ENCODE data around the gene HCFC1R1.

HCFC1R1 gene

GRCh38 chr16:2974319-2975056 is 49.3 kb downstream of the HCFC1R1 start:
- no peaks in the 10 kb centered on the region for H3K9me3 ChIP-seq (ENCODE audit: insufficient read depth, low read length, severe bottlenecking)
- H2AFZ ChIP-seq (ENCODE audit: low read depth, low read length), result no peak overlapping the region
- ATAC-seq (ENCODE audit: insufficient read depth, low read depth) (no peak), DNase-seq (no peak)
- H3K27ac ChIP-seq (ENCODE audit: low read length), result no peak overlapping the region
- peaks cover 87% of the 10 kb centered on the region for H3K36me3 ChIP-seq (ENCODE audit: insufficient read depth, low read length)
- H3K4me3 ChIP-seq (ENCODE audit: low read depth in 1 of 2, low read length in 2 of 2), result no peak overlapping the region
- H3K27me3 ChIP-seq (ENCODE audit: insufficient read depth, low read length, poor library complexity), result no peaks in the 10 kb centered on the region
- H3K4me2 ChIP-seq (ENCODE audit: insufficient read depth, low read length), result peak overlapping the region; percentile 16; the same call in 1 of the 2 replicates
- TF ChIP-seq EZH2 (IDR thresholded peaks at IDR 0.05; ENCODE audit: borderline replicate concordance, low read depth, low read length, severe bottlenecking) (no peak), CTCF (IDR thresholded peaks at IDR 0.05; ENCODE audit: borderline replicate concordance, extremely low read depth, low read length, poor library complexity, severe bottlenecking) (no peak)
- H4K20me1 ChIP-seq (ENCODE audit: insufficient read depth, low read length), result peaks cover 83% of the 10 kb centered on the region
- peaks cover 83% of the 10 kb centered on the region for H3K79me2 ChIP-seq (ENCODE audit: insufficient read depth, low read length)
- H3K4me1 ChIP-seq (ENCODE audit: insufficient read depth, low read length), result peaks cover 75% of the 10 kb centered on the region
- H3K9ac ChIP-seq (ENCODE audit: low read depth, low read length), result no peak overlapping the region

GRCh38 chr16:2973605-2974318 is 50.0 kb downstream of the HCFC1R1 start:
- Histone ChIP-seq H3K9ac (ENCODE audit: low read depth, low read length) (no peak overlapping the region), H3K36me3 (ENCODE audit: insufficient read depth, low read length) (peaks cover 81% of the 10 kb centered on the region), H3K27ac (ENCODE audit: low read length) (no peak overlapping the region), H3K27me3 (ENCODE audit: insufficient read depth, low read length, poor library complexity) (no peaks in the 10 kb centered on the region), H2AFZ (ENCODE audit: low read depth, low read length) (no peak overlapping the region), H3K79me2 (ENCODE audit: insufficient read depth, low read length) (peaks cover 80% of the 10 kb centered on the region), H3K9me3 (ENCODE audit: insufficient read depth, low read length, severe bottlenecking) (no peaks in the 10 kb centered on the region), H3K4me3 (ENCODE audit: low read depth in 1 of 2, low read length in 2 of 2) (no peak overlapping the region), H3K4me1 (ENCODE audit: insufficient read depth, low read length) (peaks cover 70% of the 10 kb centered on the region), H3K4me2 (ENCODE audit: insufficient read depth, low read length) (peak overlapping the region; percentile 13; the same call in 1 of the 2 replicates), H4K20me1 (ENCODE audit: insufficient read depth, low read length) (peaks cover 79% of the 10 kb centered on the region)
- ATAC-seq (ENCODE audit: insufficient read depth, low read depth) (no peak), DNase-seq (no peak)
- no peak for TF ChIP-seq CTCF (IDR thresholded peaks at IDR 0.05; ENCODE audit: borderline replicate concordance, extremely low read depth, low read length, poor library complexity, severe bottlenecking)
- no peak for TF ChIP-seq EZH2 (IDR thresholded peaks at IDR 0.05; ENCODE audit: borderline replicate concordance, low read depth, low read length, severe bottlenecking)

- peaks cover 78% of the 10 kb centered on the region for H3K36me3 ChIP-seq (ENCODE audit: insufficient read depth, low read length)
- no peaks in the 10 kb centered on the region for H3K9me3 ChIP-seq (ENCODE audit: insufficient read depth, low read length, severe bottlenecking)
- H3K79me2 ChIP-seq (ENCODE audit: insufficient read depth, low read length), result peaks cover 76% of the 10 kb centered on the region
- H3K27ac ChIP-seq (ENCODE audit: low read length), result no peak overlapping the region
- H3K4me2 ChIP-seq (ENCODE audit: insufficient read depth, low read length), result 0 out of 2 replicates have a peak overlapping the region, but pooled peaks have one; percentile 13
- H3K4me3 ChIP-seq (ENCODE audit: low read depth in 1 of 2, low read length in 2 of 2), result no peak overlapping the region
- TF ChIP-seq EZH2 (IDR thresholded peaks at IDR 0.05; ENCODE audit: borderline replicate concordance, low read depth, low read length, severe bottlenecking) (no peak), CTCF (IDR thresholded peaks at IDR 0.05; ENCODE audit: borderline replicate concordance, extremely low read depth, low read length, poor library complexity, severe bottlenecking) (no peak)
- peaks cover 70% of the 10 kb centered on the region for H3K4me1 ChIP-seq (ENCODE audit: insufficient read depth, low read length)
- no peak overlapping the region for H3K9ac ChIP-seq (ENCODE audit: low read depth, low read length)
- H3K27me3 ChIP-seq (ENCODE audit: insufficient read depth, low read length, poor library complexity), result no peaks in the 10 kb centered on the region
- no peak for ATAC-seq (ENCODE audit: insufficient read depth, low read depth)
- DNase-seq, result no peak
- H4K20me1 ChIP-seq (ENCODE audit: insufficient read depth, low read length), result peaks cover 77% of the 10 kb centered on the region
- no peak overlapping the region for H2AFZ ChIP-seq (ENCODE audit: low read depth, low read length)
These were observed 50.6 kb downstream of the HCFC1R1 start for GRCh38 chr16:2973093-2973492.
